ENCODE results near the gene PRPF39. TPM values are rescaled to one million over a fixed set of nuclear protein-coding genes. Genes with fewer than 3 reads are reported as not detected.
"Not testable (repeated sequence)": the region's sequence is repeated elsewhere in the genome, so short reads cannot be mapped to it uniquely, and the experiment has no call there.

PRPF39 gene
- total RNA-seq, 1 donor from 2014 or later: 29.6 TPM

GRCh38 chr14:45135156-45135555 is 51.2 kb downstream of the PRPF39 start:
- DNase-seq (ENCODE audit: extremely low read depth, low read depth, low spot score): no peak

DNA sequence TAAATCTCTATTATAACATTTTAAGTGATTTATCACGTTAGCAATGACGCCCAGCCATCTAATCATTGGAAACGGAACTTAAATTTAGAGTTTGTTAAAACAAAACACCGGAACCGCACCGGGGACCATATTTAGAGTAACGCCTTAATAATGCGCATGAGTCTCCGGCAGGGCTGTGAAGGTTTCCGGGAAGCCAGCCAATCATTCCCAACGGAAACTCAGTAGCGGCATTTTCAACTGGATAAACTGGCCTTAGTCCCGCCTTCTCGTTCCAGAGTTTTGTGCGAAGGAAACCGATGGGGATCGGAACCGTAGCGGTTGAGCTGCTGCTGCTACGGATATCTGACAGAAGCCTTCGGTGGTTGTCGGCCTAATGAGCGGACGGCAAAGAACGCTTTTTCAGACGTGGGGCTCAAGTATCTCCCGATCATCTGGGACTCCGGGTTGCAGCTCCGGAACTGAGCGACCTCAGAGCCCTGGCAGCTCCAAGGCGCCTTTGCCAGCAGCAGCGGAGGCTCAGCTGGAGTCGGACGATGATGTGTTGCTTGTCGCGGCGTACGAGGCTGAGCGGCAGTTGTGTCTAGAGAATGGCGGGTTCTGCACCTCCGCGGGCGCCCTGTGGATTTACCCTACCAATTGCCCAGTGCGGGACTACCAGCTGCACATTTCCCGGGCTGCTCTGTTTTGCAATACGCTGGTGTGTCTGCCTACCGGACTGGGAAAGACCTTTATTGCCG is 51.9 kb downstream of the PRPF39 start, which contains the start of gene FANCM:
Gene FANCM (plus strand): TSS at position 272 of the 737 bp plus-strand sequence. CDS start 102 bp downstream, at position 374.
- DNase-seq (ENCODE audit: extremely low read depth, low read depth, low spot score): peak; percentile 97

- DNase-seq (ENCODE audit: extremely low read depth, low read depth, low spot score): no peak
Measured at GRCh38 chr14:45136399-45136798, 52.5 kb downstream of the PRPF39 start.

GRCh38 chr14:45140661-45141187 is 56.8 kb downstream of the PRPF39 start:
- DNase-seq (ENCODE audit: extremely low read depth, low read depth, low spot score): no peak

GRCh38 chr14:45142083-45142482 is 58.2 kb downstream of the PRPF39 start:
- not testable (repeated sequence) for DNase-seq (ENCODE audit: extremely low read depth, low read depth, low spot score)

DNA sequence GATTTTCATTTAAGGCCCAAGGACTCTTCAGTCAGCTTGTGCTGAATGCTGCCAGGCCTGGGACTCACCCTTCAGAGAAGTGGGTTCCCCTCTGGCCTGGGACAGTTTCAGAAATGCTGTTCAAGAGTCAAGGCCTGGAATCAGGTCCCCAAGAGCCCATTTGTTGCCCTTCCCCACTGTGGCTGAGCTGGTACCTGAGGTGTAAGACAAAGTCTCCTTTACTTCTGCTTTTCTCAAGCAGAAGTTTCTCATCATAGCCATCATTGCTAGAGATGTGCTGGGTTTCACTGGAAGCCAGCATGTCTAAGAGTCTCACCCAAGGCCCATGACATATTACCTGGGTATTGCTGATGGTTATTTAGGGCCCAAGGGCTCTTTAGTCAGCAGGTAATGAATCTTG is 60.7 kb downstream of the PRPF39 start:
- DNase-seq (ENCODE audit: extremely low read depth, low read depth, low spot score): no peak

- no peak for DNase-seq (ENCODE audit: extremely low read depth, low read depth, low spot score)
Measured at GRCh38 chr14:45145214-45145613, 61.3 kb downstream of the PRPF39 start.

DNA sequence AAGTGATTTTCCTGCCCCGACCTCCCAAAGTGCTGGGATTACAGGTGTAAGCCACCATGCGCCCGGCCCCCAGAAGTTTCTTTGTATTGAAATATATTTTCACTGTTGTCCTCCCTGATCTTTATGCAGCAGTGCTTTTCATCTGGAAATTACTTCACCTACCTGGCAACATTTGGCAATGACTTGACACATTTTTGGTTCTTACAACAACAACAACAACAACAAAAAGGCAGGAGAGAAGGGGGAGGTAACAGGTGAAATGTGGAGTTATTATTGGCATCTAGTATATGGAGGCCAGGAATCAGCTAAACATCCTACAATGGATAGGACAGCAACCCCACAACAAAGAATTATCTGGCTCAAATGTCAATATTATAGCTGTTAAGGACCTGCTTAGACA is 65.7 kb downstream of the PRPF39 start:
- no peak for DNase-seq (ENCODE audit: extremely low read depth, low read depth, low spot score)

DNA sequence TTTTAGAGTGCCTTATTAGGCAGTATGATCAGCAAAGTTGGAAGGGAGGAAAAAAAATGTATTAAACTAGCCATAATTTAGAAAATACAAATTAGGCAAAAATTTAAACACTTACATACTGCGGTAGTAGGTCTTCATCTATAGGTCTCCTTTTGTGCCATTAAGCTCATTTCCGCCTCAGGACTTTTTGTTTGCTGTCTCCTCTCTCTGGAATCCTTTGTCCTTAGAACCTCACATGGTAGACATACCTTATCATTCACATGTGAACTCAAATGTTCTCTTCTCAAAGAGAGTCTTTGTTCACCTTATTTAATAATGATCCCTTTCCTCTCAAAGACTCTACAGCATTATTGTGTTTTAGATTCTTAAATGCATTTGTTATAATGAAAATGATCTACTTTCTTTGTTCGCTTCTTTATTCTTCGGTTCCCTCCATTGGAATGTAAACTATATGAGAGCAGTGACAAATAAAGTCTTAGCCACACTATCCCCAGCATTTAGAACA is 66.5 kb downstream of the PRPF39 start:
- no peak for DNase-seq (ENCODE audit: extremely low read depth, low read depth, low spot score)

- no peak for DNase-seq (ENCODE audit: extremely low read depth, low read depth, low spot score)
Measured at GRCh38 chr14:45156067-45156466, 72.2 kb downstream of the PRPF39 start.

Other genes with a start within 250 kb of the PRPF39 start
- gene KLHL28, start 122.2 kb upstream of the PRPF39 start, total RNA-seq: 5.0 and 8.7 TPM in 2 replicates
- gene TOGARAM1, start 121.9 kb upstream of the PRPF39 start, total RNA-seq: 21.7 and 28.3 TPM in 2 replicates
- 45.3 and 51.6 TPM in 2 replicates for gene FKBP3, start 50.4 kb downstream of the PRPF39 start, total RNA-seq
- 4.8 and 6.2 TPM in 2 replicates for gene FANCM, start 51.8 kb downstream of the PRPF39 start, total RNA-seq
- gene MIS18BP1, start 169.1 kb downstream of the PRPF39 start, total RNA-seq: 10.1 and 26.7 TPM in 2 replicates

Measured in glomerular endothelial cell (primary cell).